Neural progenitor cell (in vitro differentiated cells): Measurements from ENCODE around the gene LIMS3.
"Not testable (repeated sequence)": the region's sequence is repeated elsewhere in the genome, so short reads cannot be mapped to it uniquely, and the experiment has no call there.

Source experiments
- CTCF ChIP-seq: fragments of 200-600 bp; sonication (generic); IDR thresholded peaks from 2 replicates; pipeline ENCODE4 v1.5.1; 2017; ENCODE audit warnings: antibody characterized with exemption, mild to moderate bottlenecking
- EZH2 ChIP-seq: fragments of 200-600 bp; sonication (generic); IDR thresholded peaks from 2 replicates; pipeline ENCODE4 v1.6.1; 2017; ENCODE audit warnings: antibody characterized with exemption, mild to moderate bottlenecking, moderate library complexity
- EZH2phosphoT487 ChIP-seq: fragments of 200-600 bp; sonication (generic); IDR thresholded peaks from 2 replicates; pipeline ENCODE4 v1.6.1; 2017; ENCODE audit warnings: antibody characterized with exemption

- not testable (repeated sequence) for TF ChIP-seq CTCF, EZH2, EZH2phosphoT487
Observed at GRCh38 chr2:109936534-109936933, 38.0 kb downstream of the LIMS3 start.
